Nephron (organoid): ENCODE results near the gene DIAPH3.

Experiments used
- H3K27ac Mint-ChIP-seq, 3 experiments: 2 replicates each; pipeline ENCODE4 v1.8.0; 2020; ENCODE audit warnings: mixed read lengths in 3 of 3, mild to moderate bottlenecking in 2 of 3, moderate library complexity in 1 of 3
- H3K27me3 Mint-ChIP-seq: 2 replicates; pipeline ENCODE4 v1.8.0; 2021; ENCODE audit warnings: low read depth, mild to moderate bottlenecking, moderate library complexity, mixed read lengths
- H3K36me3 Mint-ChIP-seq: 2 replicates; pipeline ENCODE4 v1.8.0; 2020; ENCODE audit warnings: low read depth, mixed read lengths
- H3K4me1 Mint-ChIP-seq: 2 replicates; pipeline ENCODE4 v1.8.0; 2020; ENCODE audit warnings: mixed read lengths
- H3K4me3 Mint-ChIP-seq, 3 experiments: 2 replicates each; pipeline ENCODE4 v1.8.0; 2020; ENCODE audit warnings: mild to moderate bottlenecking in 3 of 3, mixed read lengths in 3 of 3, moderate library complexity in 2 of 3
- H3K9me3 Mint-ChIP-seq: 2 replicates; pipeline ENCODE4 v1.8.0; 2020; ENCODE audit warnings: mixed read lengths
- TF ChIP-seq, protein P1 (sequence below), 3 experiments: fragments of 200-600 bp; sonication (generic); IDR thresholded peaks; one replicate each; pipeline ENCODE4 v1.5.0; 2021; ENCODE audit warnings: antibody characterized with exemption in 3 of 3; ENCODE audit not compliant: unreplicated experiment in 3 of 3

DIAPH3 gene

DNA sequence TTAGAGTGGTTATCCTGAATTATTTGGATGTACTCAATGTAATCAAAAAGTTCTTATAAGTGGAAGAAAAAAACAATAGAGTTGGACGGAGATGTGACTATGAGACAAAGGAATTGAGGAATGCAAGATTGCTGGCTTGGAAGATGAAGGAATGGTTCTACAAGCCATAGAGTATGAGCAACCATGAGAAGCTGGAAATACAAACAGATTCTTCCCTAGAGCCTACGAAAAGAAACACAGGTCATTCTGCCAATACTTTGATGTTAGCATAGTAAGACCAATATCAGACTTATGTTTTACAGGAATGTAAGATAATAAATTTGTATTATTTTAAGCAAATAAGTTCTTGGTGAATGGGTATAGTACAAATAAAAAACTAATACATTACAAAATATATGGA is 249.2 kb downstream of the DIAPH3 start:
- no peak overlapping the region for H3K4me3 Mint-ChIP-seq
- TF ChIP-seq, protein P1, sequence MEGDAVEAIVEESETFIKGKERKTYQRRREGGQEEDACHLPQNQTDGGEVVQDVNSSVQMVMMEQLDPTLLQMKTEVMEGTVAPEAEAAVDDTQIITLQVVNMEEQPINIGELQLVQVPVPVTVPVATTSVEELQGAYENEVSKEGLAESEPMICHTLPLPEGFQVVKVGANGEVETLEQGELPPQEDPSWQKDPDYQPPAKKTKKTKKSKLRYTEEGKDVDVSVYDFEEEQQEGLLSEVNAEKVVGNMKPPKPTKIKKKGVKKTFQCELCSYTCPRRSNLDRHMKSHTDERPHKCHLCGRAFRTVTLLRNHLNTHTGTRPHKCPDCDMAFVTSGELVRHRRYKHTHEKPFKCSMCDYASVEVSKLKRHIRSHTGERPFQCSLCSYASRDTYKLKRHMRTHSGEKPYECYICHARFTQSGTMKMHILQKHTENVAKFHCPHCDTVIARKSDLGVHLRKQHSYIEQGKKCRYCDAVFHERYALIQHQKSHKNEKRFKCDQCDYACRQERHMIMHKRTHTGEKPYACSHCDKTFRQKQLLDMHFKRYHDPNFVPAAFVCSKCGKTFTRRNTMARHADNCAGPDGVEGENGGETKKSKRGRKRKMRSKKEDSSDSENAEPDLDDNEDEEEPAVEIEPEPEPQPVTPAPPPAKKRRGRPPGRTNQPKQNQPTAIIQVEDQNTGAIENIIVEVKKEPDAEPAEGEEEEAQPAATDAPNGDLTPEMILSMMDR (IDR thresholded peaks at IDR 0.05; ENCODE audit: unreplicated experiment in 3 of 3): no peak
- H3K27ac Mint-ChIP-seq: no peak overlapping the region
- H3K36me3 Mint-ChIP-seq: no peaks in the 10 kb centered on the region
- no peaks in the 10 kb centered on the region for H3K27me3 Mint-ChIP-seq
- no peaks in the 10 kb centered on the region for H3K9me3 Mint-ChIP-seq
- H3K4me1 Mint-ChIP-seq: no peaks in the 10 kb centered on the region

DNA sequence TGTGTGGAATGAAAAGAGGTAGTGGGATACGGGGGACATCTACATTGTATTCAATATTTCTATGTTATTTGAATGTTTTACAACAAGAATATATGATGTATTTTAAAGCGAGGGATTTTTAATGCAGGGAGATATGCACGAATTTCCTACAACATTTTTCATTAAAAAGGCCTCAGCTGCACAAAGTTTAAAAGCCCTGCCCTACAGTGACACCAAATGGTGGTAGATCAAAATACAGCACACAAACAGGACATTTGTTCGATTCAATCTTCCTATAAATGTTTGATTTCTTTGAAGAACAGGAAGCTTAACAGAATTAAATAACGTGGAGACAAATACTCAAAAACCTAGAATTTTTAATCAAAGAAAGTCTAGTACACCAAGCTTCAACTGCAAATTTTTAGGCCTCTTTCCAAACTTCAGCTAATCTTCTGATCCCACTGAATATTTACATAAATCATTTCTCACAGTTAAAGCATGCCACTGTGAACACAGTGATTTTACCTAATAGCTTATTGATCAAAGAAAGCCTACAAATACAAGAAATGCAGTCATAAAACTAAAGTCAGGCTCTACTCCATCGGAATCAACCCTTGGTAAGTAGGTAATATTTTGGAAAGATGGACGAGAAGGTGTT is 257.2 kb downstream of the DIAPH3 start:
- Mint-ChIP-seq H3K4me3 (no peak overlapping the region), H3K27me3 (no peaks in the 10 kb centered on the region), H3K27ac (peak overlapping the region in 1 of 3 experiments; percentile 66), H3K36me3 (no peaks in the 10 kb centered on the region), H3K4me1 (no peaks in the 10 kb centered on the region), H3K9me3 (no peaks in the 10 kb centered on the region)
- TF ChIP-seq, protein P1 (IDR thresholded peaks at IDR 0.05; ENCODE audit: unreplicated experiment in 3 of 3): peak; percentile 63 to 72 (median 68)

DNA sequence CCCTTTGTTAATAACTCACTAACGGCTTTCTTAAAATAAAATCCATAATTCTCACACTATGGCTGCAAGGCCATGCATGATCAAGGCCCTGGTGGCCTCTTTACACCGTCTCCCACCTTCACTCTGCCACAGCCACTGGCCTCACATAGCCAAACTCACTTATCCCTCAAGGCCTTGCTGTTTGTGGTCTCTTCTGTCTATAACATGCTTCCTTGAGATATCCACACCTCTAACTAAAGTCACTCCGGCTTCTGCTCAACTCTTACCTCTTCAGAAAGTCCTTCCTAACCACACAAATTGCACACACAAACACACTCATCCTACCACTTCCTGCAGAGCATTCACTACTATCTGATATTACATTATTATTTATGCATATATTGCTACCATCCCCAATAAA is 262.5 kb downstream of the DIAPH3 start:
- Mint-ChIP-seq H3K4me1 (no peaks in the 10 kb centered on the region), H3K36me3 (no peaks in the 10 kb centered on the region), H3K27me3 (no peaks in the 10 kb centered on the region)

DNA sequence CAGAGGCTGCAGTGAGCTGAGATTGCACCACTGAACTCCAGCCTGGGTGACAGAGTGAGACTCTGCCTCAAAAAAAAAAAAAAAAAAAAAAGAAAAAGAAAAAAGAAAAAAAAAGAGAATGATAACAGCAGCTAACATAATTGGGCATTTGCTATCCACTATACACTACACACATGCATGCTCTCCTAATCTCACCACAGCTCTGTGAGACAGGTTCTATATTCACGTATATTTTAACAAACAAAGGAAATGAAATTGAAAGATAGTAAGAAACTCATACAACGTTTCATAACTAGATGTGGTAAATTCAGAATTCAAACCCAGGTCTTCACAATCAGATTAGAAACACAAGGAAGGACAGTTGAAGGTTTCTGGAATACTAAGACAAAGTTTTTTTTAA is 265.7 kb downstream of the DIAPH3 start:
- Mint-ChIP-seq H3K9me3 (no peaks in the 10 kb centered on the region), H3K27me3 (no peaks in the 10 kb centered on the region), H3K27ac (no peak overlapping the region), H3K4me1 (no peaks in the 10 kb centered on the region), H3K4me3 (no peak overlapping the region), H3K36me3 (no peaks in the 10 kb centered on the region)
- TF ChIP-seq, protein P1 (IDR thresholded peaks at IDR 0.05; ENCODE audit: unreplicated experiment in 3 of 3): no peak

More for the DNA sequence above, 262.5 kb downstream of the DIAPH3 start:
- TF ChIP-seq, protein P1 (IDR thresholded peaks at IDR 0.05; ENCODE audit: unreplicated experiment in 3 of 3): no peak
- H3K4me3 Mint-ChIP-seq: no peak overlapping the region
- no peak overlapping the region for H3K27ac Mint-ChIP-seq
- no peaks in the 10 kb centered on the region for H3K9me3 Mint-ChIP-seq

DNA sequence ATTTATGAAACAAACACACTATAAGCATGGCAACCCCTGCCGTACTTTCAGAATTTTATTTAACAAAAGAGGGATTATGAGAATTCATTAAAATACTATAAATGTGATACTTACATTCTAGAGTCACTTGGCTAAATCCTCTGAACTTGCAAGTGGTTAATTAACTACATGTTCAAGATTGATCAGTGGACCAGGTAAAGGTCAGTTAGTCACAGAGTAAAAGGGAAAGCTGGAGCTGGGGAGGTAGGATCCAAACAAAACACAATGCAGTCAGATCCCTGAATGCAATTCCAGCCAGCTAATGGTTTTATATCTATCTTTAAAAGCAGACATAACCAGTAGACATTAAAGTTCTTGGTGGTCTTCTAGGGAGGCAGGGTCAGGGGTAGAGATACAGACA is 270.5 kb downstream of the DIAPH3 start:
- H3K27me3 Mint-ChIP-seq: no peaks in the 10 kb centered on the region
- H3K4me3 Mint-ChIP-seq: no peak overlapping the region
- H3K4me1 Mint-ChIP-seq: no peaks in the 10 kb centered on the region
- peak overlapping the region in 2 of 3 experiments; percentile 7 to 63 for H3K27ac Mint-ChIP-seq
- H3K9me3 Mint-ChIP-seq: peaks cover 3% of the 10 kb centered on the region
- no peaks in the 10 kb centered on the region for H3K36me3 Mint-ChIP-seq
- TF ChIP-seq, protein P1 (IDR thresholded peaks at IDR 0.05; ENCODE audit: unreplicated experiment in 3 of 3): no peak

DNA sequence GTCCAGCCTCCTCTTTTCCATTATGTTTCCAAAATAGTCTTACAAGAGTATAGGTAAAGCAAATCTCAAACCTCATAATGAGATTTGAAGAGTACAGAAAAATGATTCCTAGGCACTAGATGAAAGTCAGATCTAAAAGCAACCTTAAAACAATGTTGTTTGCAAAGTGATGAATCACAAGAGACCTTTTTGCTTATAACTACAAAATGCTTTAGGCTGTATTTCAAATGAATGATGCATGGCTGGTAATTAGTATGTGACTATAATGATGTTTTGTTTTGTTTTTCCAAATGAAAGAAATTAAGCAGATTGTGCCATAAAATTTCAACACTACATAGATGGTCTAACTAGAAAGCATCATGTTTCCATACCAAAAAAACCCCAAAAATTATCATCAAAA is 272.7 kb downstream of the DIAPH3 start:
- Mint-ChIP-seq H3K36me3 (no peaks in the 10 kb centered on the region), H3K9me3 (peaks cover 5% of the 10 kb centered on the region), H3K4me3 (no peak overlapping the region), H3K4me1 (no peaks in the 10 kb centered on the region), H3K27ac (no peak overlapping the region), H3K27me3 (no peaks in the 10 kb centered on the region)
- TF ChIP-seq, protein P1 (IDR thresholded peaks at IDR 0.05; ENCODE audit: unreplicated experiment in 3 of 3): no peak
